GM12873 (cell line): ENCODE results near the gene GPC3.

Experiments used
- TF ChIP-seq, protein P1 (sequence below): IDR thresholded peaks from 2 replicates; pipeline ENCODE4 v1.5.1; 2012; ENCODE audit warnings: low read depth, mild to moderate bottlenecking, moderate library complexity, low read length, control low read depth; ENCODE audit not compliant: insufficient read depth; ENCODE audit errors: missing control alignments

GPC3 gene

DNA sequence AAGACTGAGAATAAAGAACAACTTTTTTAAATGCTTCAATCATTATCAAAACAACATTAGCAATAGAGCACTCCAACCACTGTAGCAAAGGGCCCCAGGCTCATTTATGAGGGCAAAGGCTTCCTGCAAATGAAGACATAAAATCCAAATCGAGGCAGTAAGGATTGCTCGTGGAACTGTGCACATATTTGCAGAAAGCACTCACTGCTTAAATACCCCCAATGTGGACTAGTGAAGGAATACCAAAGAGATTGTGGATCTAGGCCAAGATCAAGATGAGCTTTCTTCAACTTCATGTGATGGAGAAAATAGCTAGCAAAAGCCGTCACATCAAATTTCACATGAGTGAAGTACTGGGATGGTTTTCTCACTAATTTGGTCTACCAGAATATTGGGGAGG, 35.2 kb downstream of the GPC3 start:
- TF ChIP-seq, protein P1, sequence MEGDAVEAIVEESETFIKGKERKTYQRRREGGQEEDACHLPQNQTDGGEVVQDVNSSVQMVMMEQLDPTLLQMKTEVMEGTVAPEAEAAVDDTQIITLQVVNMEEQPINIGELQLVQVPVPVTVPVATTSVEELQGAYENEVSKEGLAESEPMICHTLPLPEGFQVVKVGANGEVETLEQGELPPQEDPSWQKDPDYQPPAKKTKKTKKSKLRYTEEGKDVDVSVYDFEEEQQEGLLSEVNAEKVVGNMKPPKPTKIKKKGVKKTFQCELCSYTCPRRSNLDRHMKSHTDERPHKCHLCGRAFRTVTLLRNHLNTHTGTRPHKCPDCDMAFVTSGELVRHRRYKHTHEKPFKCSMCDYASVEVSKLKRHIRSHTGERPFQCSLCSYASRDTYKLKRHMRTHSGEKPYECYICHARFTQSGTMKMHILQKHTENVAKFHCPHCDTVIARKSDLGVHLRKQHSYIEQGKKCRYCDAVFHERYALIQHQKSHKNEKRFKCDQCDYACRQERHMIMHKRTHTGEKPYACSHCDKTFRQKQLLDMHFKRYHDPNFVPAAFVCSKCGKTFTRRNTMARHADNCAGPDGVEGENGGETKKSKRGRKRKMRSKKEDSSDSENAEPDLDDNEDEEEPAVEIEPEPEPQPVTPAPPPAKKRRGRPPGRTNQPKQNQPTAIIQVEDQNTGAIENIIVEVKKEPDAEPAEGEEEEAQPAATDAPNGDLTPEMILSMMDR, result no peak

- TF ChIP-seq, protein P1, result no peak
Measured at GRCh38 chrX:133948895-133949294, 36.5 kb downstream of the GPC3 start.

- TF ChIP-seq, protein P1, result no peak
Measured at GRCh38 chrX:133947996-133948395, 37.4 kb downstream of the GPC3 start.

- TF ChIP-seq, protein P1, result no peak
Measured at GRCh38 chrX:133947022-133947421, 38.4 kb downstream of the GPC3 start.

GRCh38 chrX:133943507-133943906, 41.9 kb downstream of the GPC3 start:
- TF ChIP-seq, protein P1, result no peak

- TF ChIP-seq, protein P1, result no peak
Measured at GRCh38 chrX:133939655-133940302, 45.6 kb downstream of the GPC3 start.

GRCh38 chrX:133938530-133938929, 46.9 kb downstream of the GPC3 start:
- TF ChIP-seq, protein P1, result no peak
